HG02981 (cell line): ENCODE measurements around the gene FCRLA.
A peak's percentile ranks its signal among the peaks of the same experiment; 100 is the strongest.
"Not testable (repeated sequence)": the region's sequence is repeated elsewhere in the genome, so short reads cannot be mapped to it uniquely, and the experiment has no call there.

ENCODE experiments used
- ATAC-seq: cut with Tn5 transposase; IDR thresholded peaks from one replicate; pipeline ENCODE4 v1.9.1; 2021; ENCODE audit warnings: mild to moderate bottlenecking, moderate library complexity; ENCODE audit not compliant: unreplicated experiment

Gene FCRLA, protein sequence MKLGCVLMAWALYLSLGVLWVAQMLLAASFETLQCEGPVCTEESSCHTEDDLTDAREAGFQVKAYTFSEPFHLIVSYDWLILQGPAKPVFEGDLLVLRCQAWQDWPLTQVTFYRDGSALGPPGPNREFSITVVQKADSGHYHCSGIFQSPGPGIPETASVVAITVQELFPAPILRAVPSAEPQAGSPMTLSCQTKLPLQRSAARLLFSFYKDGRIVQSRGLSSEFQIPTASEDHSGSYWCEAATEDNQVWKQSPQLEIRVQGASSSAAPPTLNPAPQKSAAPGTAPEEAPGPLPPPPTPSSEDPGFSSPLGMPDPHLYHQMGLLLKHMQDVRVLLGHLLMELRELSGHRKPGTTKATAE

DNA sequence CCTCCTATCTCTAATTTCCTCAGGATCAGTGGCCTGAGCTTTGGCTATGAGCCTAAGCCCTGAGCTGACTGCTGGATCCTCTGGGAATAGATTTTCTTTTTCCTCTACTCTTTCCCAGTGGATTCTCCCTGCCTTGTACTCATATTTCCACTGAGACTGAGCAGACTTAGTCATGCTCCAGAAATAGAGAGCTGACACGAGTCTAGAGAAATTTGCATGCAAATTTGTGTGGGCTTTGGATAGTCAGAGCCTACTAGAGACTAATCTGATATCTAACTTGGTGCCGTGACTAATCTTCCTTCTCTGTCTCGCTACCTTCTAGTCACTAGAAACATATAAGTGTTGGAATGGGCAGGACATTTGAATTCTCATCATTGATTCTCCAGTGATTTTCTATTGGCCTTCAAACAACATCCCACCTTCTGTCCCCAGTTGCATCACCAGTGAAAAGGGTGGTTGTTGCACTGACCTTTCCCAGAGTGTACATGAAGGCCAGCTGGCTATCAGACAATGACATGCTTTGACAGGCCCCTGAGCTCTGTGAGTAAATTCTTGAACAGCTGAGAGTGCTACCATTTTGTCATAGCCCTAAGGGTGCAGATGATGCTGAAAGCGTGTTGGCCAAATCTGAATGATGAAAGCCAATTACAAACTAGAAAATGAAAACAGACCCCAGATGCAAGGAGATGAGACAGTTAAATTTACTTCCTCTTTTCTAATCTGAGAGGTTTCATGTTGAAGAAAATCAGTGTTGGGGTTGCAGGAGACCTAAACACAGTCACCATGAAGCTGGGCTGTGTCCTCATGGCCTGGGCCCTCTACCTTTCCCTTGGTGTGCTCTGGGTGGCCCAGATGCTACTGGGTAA is at the start of gene FCRLA:
TSS of gene FCRLA (plus strand) at position 748 of the 866 bp plus-strand sequence. CDS start at position 784, 36 bp downstream.
- ATAC-seq = peak; percentile 69

DNA sequence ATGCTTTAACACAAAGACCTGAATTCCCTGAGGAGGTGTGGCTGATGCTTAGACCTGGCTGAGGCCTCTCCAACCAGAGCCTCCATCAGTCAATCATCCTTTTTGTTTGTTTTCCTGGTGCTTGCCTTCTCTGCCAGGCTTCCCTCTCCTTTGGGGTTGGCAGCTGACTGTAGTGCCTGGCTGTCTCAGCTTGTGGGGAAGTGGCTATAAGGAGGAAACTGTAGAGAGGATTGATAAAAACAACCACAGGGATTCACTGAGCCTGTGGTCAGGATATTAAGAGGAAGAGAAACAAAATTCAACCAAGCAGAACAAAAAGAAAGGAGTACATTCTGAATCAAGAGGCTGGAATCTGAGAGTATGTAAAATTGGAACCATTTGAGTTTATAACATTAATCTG is 48.5 kb upstream of the FCRLA start:
- ATAC-seq = not testable (repeated sequence)

DNA sequence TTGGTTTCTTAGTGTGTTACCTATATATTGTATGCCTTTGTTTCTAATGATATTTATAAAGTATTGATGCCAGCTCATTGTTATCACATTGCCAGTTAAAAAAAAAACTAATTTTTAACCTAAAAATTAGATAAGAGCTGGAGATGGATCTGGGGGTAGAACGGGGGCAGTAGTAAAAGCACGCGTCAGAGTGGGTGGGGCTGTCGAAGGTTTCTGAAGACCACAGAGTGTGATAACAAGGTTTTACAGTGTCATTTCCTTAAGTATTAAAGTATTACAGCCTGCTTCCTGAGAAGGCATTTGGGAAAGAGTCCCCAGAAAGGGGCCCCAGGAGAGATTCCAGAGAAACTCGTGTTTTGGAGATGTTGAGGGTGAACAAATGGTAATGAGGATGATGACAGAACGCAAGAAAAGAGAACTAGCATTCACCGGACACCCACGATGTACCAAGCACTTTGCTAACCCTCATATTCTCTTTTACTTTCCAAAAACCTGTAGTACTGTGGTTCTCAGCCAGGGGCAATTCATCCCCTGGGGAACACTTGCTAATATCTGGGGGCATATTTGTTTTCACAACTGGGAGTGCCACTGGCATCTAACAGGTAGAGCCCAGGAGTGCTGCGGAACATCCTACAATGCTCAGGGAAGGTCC is 45.2 kb upstream of the FCRLA start:
- not testable (repeated sequence) for ATAC-seq

DNA sequence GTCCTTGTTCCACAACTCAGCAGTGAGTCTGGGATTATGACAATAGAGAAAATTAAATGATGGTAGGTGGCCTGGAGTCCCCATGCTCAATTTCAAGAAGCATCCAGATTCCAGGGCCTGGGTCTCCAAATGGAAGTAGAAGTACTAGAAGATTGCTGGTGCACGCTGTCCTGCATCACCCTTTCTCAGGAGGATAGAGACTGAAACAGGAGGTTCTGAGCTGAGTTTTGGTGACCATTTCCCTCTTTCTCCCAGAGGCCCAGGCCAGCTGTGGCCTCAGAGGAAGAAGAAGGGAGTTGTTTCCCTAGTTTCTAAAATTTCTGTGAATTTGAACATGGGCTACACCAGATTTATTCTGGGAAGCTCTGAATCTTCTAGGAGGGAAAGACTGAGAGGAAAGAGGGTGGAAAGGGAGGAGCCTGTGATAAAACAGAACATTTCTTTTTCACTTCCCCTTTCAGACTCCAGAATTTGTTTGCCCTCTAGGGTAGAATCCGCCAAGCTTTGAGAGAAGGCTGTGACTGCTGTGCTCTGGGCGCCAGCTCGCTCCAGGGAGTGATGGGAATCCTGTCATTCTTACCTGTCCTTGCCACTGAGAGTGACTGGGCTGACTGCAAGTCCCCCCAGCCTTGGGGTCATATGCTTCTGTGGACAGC is 44.2 kb upstream of the FCRLA start, which contains the start of gene FCGR2B:
TSS of gene FCGR2B (plus strand) at position 460 of the 656 bp plus-strand sequence. CDS start at position 559, 99 bp downstream.
- peak; percentile 60 for ATAC-seq

DNA sequence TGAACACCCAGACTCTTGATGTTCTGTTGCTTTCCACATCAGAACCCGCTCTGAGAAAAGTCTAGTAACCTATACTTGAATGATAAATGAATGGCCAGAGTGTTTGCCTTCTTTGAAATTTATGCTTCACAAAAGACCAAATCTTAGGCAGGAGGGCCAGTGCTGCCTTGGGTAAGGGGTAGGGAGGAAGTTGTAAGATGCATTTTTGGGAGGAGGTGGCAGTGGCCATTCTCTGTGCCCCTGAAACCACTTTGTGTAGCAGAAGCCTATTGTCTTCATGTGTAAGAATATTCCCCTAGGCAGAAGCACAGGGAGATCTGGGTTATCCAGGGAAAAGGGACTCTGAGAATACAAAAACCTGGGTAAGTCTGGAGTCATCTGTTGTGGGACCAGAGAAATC is 43.5 kb upstream of the FCRLA start:
- not testable (repeated sequence) for ATAC-seq

DNA sequence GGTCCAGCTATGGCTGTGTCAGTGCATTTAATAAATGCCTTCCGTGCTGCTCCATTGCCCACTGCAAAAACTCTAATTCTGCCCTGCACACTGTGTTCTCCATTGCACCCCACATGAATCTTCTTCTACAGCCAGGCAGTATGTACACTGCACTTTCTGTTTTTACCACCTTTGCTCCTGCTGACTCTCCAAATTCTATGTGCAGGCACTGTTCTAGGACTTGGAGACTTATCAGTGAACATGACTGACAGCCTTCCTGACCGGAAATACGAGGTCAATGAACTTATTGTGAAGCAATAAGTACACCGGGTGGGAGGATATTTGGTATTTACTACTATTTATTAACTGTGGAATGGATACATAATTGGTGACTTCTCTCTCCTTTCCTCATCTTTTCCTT is 42.3 kb upstream of the FCRLA start:
- not testable (repeated sequence) for ATAC-seq

DNA sequence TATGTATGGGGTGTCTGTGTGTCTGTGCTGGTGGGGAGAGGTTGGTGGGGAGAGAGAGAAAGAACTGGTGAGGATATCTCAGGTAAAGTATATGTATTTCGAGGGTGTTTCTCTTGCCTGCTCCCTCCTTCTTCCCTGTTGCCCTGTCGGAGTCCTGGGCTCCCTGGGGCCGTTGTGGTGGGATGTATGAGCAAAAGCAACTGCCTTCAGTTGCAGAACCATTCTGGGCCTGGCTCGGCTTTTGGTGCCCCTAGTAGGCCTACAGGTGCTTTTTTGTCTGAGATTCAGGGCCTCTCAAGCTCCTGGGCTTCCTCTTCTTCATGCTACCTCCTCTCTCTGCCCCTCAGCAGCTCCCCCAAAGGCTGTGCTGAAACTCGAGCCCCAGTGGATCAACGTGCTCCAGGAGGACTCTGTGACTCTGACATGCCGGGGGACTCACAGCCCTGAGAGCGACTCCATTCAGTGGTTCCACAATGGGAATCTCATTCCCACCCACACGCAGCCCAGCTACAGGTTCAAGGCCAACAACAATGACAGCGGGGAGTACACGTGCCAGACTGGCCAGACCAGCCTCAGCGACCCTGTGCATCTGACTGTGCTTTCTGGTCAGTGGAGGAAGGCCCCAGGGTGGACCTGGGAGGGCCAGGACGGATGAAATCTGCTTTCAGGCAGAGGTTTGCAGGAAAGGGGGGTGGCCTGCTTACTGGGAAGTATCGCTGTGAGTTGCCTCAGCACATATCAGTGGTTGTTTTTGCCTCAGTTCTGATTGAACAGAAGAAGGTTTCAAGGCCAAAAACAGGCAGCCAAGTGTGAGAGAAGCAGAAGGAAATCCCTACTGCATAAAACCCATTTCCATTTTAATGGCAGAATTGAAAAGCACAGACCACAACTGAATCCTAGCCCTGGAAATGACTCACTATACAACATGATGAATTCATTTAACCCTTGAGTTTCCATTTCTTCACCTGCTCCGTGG is 35.7 kb upstream of the FCRLA start:
- ATAC-seq = not testable (repeated sequence)

DNA sequence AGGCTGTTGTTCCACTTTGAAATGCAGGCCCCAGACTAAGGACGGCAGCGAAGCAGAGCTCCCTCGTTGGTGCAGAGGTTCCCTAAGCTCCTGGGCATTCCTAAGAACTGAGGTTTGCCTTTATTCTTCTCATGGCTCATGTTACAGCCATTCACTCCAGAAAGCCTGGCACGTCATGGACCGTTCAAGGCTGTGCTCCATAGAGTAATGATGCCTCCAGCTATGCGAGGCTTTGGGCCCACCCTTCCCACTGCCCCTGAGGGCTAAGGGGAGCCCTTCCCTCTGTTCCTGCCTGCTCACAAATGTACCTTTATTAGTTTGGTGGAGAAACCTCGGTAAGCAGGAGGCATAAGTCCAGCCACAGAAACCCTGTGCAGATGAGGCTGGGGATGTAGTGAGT is 33.6 kb upstream of the FCRLA start:
- not testable (repeated sequence) for ATAC-seq

DNA sequence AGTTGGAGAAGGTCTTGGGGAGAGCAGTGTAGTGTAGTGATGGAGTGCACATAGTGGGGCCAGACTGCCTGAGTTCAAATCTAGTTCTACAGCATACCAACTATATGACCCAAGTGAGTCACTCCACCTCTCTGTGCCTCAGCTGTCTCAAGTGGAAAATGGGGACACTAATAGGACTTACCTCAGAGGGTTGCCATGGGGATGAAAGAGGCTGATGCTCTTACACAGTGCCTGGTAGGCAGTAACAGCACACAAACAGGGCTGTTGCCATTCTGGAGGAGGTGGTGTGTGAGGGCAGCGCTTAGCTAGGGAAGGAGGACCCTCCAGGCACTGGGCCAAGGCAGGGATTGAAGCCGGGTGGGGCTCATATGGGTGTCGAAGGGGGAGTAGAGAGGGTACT is 32.6 kb upstream of the FCRLA start:
- not testable (repeated sequence) for ATAC-seq

DNA sequence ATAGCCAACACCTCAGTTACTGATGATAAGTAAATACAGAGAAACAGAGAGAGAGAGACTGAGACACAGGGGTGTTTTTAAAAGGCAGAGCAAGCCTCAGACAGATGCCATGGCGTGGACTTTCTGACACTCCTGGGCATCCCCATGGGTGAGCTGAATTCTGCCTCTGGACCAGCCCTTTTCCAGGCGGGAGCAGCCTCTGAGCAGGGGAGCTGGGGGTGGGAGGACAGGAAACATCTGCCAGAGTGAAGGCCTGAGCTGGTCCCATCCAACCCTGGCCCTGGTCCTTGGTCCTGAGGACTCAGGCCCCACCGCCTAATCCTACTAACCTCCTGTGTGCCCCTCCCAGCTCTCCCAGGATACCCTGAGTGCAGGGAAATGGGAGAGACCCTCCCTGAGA is 32.1 kb upstream of the FCRLA start:
- not testable (repeated sequence) for ATAC-seq

DNA sequence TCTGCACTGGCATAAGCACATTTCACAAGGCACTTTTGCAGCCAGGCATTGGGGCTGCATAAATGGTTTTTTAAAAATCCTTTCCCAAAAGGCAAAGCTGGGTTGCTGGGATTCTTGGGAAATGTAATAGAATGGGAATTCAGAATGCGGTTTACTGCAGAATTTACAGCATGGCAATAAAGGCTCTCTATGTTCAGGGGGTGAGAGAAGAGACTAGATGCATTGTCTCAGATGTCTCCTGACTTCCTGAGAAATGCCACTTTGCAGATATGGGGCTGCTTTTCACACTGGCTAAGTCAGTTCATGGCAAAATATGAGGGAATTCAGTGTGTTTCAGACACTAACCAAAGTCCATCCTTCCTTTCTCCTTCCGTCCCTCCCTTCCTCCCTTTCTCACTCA is 30.6 kb upstream of the FCRLA start:
- ATAC-seq = no peak

DNA sequence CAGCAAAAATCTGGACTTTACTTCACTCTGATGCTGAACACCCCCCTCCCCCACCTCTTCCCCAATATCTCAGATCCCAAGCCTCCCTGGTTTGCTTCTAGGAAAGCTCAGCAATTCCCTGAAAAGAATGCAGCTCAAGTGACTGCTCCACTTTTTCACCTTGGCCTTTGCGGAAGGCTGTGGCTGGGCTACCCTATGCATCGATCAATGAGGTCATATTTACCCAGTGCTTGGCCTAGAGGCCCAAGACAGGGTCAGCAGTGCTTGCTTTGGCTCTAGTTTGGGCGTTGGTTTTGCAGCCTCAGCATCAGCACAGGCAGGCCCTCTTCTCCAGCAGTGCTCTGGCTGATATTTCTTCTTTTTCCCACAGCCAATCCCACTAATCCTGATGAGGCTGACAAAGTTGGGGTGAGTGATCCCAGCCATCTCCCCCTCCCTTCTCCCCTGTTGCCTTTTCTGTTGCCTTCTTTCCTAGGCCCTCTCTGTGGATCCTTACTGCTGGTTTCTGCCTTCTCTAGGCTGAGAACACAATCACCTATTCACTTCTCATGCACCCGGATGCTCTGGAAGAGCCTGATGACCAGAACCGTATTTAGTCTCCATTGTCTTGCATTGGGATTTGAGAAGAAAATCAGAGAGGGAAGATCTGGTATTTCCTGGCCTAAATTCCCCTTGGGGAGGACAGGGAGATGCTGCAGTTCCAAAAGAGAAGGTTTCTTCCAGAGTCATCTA is 29.9 kb upstream of the FCRLA start:
- no peak for ATAC-seq

DNA sequence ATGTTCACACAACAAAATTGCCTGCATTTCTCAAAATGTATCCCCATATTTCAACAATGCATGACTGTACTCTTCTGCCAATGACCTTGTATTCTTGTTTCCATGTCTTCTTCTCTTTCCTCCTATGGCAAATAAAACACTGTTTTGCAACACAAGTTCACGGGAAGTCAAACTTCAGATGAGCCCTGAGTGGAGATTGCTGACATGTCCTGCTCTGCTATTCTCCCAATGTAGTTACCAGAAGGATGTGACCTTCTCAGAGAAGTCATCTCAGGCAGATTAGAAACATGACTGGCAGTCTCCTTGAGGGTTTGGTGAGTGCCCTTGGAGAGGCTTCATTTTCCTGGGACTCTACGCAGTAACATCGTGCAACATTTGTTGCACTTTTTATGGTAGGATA is 28.5 kb upstream of the FCRLA start:
- no peak for ATAC-seq

DNA sequence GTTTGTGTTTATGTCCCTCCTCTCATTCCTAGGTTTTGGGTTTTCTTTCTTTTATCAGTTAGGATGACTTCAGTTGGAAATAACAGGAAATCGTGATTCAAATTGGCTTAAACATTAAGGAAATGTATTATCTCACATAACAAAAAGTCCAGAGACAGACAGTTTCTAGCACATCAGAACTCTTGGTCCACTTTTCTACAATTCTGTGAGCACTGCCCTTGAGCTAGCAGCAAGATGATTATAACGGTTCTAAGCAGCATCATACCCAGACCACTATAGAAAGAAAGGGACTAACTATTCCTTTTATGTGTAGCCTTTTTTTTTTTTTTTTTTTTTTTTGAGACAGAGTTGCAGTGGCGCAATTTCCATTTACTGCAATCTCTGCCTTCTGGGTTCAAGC is 25.1 kb upstream of the FCRLA start:
- no peak for ATAC-seq

DNA sequence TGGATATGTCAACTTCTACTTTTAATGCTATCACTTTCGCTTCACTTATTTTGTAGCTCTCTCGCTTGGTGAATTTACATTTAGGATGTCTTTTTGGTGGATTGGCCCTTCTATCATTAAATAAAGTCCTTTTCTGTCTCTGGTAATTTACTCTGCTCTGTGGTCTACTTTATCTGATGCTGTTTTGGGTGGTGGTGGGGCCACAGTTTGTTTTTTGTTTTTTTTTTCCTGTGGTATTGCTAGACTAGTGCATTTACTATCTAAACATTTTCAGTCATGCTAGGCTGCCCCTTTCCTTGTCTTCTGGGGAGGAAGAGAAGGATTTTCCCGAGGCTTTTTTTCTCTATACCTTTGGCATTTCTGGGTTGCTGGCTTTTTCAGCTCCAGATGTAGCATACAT is 18.1 kb upstream of the FCRLA start:
- no peak for ATAC-seq

DNA sequence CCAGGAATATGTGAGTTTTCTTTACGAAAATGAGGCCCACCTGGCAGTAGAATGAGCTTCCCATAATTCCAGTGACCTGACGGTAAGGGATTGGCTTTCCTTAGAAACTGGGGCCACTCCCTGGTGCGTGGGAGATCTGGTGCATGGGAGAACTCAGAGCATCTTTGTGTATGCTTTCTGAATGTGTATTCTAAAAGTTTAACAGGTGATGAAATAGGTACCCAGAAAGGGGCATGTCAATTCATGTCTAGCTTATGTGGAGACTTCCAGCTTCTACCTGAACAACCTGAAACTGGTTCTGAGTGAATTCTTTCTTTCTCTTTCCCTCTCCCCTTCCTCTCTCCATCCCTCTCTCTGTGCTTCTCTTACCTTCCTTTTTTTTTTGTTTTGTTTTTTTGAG is 15.2 kb upstream of the FCRLA start:
- ATAC-seq = no peak

DNA sequence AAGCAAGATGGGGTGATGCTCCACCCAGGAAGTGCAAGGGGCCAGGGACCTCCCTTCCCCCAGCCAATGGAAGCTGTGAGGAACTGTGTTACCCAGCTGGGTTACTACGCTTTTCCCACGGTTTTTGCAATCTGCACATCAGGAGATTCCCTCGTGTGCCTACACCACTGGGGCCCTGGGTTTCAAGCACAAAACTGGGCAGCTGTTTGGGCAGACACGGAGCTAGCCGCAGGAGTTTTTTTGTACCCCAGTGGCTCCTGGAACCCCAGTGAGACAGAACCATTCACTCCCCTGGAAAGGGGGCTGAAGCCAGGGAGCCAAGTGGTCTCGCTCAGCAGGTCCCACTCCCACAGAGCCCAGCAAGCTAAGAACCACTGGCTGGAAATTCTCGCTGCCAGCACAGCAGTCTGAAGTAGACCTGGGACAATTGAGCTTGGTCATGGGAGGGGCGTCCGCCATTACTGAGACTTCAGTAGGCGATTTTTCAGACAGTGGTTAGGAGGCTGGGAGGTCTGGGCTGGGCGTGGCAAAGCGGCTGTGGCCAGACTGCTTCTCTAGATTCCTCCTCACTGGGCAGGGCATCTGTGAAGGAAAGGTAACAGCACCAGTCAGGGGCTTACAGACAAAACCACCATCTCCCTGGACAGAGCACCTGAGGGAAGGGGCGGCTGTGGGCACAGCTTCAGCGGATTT is 13.9 kb upstream of the FCRLA start:
- ATAC-seq = not testable (repeated sequence)

DNA sequence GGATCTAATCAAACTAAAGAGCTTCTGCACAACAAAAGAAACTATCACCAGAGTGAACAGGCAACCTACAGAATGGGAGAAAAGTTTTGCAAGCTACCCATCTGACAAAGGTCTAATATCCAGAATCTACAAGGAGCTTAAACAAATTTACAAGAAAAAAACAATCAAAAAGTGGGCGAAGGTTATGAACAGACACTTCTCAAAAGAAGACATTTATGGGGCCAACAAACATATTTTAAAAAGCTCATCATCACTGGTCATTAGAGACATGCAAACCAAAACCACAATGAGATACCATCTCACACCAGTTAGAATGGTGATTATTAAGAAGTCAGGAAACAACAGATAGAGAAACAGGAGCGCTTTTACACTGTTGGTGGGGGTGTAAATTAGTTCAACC is 8.7 kb upstream of the FCRLA start:
- ATAC-seq = not testable (repeated sequence)
